Measurements from ENCODE around the gene GPR107.

DNA sequence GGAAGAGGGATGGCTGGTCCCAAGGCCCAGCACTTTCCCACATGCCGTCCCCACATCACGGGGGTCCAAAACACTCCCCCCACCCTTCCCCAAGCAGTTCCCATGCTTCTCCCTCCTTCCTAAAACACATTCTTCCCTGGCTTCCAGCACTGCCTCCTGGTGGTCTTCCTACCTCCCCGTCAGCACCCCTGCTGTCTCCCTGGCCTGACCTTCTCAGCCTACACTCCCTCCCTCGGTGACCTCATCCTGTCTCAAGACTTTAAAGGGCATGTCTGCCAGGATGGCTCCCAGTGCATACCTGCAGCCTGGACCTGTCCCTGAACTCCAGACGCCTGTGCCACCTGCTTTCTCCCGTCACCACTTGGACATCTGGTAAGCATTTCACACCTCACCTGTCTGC lies 114.2 kb downstream of the GPR107 start:
- TF ChIP-seq EP300 (IDR thresholded peaks at IDR 0.05) (no peak), POLR2AphosphoS5 (IDR thresholded peaks at IDR 0.05) (no peak)
- TF ChIP-seq, protein P1, sequence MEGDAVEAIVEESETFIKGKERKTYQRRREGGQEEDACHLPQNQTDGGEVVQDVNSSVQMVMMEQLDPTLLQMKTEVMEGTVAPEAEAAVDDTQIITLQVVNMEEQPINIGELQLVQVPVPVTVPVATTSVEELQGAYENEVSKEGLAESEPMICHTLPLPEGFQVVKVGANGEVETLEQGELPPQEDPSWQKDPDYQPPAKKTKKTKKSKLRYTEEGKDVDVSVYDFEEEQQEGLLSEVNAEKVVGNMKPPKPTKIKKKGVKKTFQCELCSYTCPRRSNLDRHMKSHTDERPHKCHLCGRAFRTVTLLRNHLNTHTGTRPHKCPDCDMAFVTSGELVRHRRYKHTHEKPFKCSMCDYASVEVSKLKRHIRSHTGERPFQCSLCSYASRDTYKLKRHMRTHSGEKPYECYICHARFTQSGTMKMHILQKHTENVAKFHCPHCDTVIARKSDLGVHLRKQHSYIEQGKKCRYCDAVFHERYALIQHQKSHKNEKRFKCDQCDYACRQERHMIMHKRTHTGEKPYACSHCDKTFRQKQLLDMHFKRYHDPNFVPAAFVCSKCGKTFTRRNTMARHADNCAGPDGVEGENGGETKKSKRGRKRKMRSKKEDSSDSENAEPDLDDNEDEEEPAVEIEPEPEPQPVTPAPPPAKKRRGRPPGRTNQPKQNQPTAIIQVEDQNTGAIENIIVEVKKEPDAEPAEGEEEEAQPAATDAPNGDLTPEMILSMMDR (IDR thresholded peaks at IDR 0.05): no peak

Measured in stomach (tissue), 4 donors.